GM21515 (cell line): Measurements from ENCODE around the gene ADAM19.
"Not testable (repeated sequence)": the region's sequence is repeated elsewhere in the genome, so short reads cannot be mapped to it uniquely, and the experiment has no call there.

Experiments used
- ATAC-seq: cut with Tn5 transposase; IDR thresholded peaks from one replicate; pipeline ENCODE4 v1.9.1; 2021; ENCODE audit not compliant: unreplicated experiment

The ADAM19 gene

GRCh38 chr5:157444224-157444623 is 131.4 kb downstream of the ADAM19 start:
- ATAC-seq, result no peak

DNA sequence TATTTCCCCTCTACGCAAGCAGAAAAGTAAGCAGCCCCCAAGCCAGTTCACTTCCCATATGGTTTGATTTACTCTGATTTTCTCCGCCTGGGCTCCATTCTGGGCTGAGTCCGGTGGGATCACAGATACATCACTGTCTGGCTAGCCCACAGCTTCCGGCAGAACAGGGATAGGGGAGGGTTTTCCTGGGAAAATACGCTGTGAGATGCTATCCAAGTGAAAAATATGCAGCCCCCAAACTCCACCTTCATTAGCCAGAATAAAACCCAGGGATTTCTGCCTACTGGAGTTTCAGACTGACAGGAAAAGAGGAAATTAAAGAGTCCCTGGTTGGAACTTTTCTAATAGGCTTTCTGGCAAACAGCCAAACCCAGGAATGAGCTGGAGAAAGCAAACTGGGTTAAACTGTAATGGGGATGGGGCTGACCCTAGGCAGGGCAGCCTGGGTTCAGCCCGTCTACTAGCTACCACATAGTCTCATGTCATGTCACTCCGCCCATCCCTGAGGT is 132.5 kb downstream of the ADAM19 start:
- ATAC-seq, result no peak

DNA sequence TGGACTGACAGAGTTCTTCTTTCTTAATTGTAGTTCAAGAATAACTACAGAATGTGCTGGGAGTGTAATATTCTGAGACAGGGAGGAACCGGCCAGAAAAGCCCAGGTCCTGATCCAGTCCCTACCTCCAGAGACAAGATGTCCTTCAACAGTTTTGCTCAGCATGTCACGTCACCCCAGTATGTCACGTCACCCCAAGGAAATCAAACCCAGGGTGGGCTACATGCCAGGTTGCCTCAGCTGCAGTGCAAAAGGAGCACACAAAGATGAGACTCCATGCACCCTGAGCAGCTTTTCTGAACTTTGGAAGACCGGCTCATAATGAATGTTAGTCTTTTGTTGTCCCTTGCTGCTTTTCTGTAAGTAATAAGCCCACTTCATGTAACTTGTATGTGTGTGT is 141.5 kb downstream of the ADAM19 start:
- ATAC-seq, result no peak

GRCh38 chr5:157431544-157432200 is 143.9 kb downstream of the ADAM19 start:
- peak; percentile 84 for ATAC-seq

- not testable (repeated sequence) for ATAC-seq
These were observed 145.7 kb downstream of the ADAM19 start for GRCh38 chr5:157429920-157430319.
